ENCODE measurements around the gene ZBTB14.

Gene ZBTB14

DNA sequence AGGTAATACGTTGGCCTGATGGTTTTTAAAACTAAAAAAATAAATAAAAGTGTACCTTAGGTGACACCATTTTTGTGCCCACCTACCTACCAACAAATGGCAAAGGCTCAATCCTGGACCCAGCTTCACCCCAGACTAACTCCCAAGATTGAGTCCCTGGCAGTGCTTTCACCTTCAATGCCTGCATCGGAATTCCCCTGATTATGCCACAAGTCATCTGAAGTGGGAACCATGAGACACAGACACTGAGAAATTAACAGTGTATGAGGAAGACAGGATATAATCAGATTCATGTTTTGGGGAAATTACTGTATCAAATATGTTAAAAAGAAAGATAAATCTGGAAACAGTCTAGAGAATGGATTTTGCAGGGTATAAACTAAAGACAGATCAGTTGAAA is 41.6 kb downstream of the ZBTB14 start:
- no peak overlapping the region for H3K9ac ChIP-seq
- H3K9me3 ChIP-seq: no peaks in the 10 kb centered on the region
- no peak overlapping the region for H3K27ac ChIP-seq
- H3K4me3 ChIP-seq: no peak overlapping the region
- H3K4me1 ChIP-seq: no peaks in the 10 kb centered on the region
- no peak overlapping the region for H3K4me2 ChIP-seq
- TF ChIP-seq Cebpa-rat (IDR thresholded peaks at IDR 0.05): no peak
- no peaks in the 10 kb centered on the region for H4K20me1 ChIP-seq
- H3K36me3 ChIP-seq: no peaks in the 10 kb centered on the region
- H3K27me3 ChIP-seq: no peaks in the 10 kb centered on the region

DNA sequence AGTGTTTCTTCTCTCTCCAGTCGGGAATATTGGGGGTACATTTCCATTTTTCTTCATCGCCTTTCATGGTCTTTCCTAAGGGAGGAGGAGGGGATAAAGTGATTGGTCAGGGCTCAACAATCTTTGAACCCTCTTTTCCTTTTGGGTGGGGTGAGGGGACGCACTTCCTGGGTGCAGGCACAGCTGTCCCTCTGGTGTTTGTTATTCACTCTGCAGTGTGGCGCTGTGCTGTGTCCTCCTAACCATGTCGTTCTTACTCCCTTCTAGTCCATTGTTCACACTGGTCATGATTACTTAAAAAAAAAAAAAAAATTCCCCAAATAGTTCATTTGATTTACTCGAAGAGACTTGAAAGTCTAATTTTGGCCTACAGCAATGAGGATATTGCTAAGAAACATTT is 44.4 kb downstream of the ZBTB14 start:
- no peak overlapping the region for H3K4me3 ChIP-seq
- TF ChIP-seq Cebpa-rat (IDR thresholded peaks at IDR 0.05): no peak
- no peaks in the 10 kb centered on the region for H3K27me3 ChIP-seq
- no peak overlapping the region for H3K27ac ChIP-seq
- no peaks in the 10 kb centered on the region for H3K36me3 ChIP-seq
- no peak overlapping the region for H3K9ac ChIP-seq
- no peaks in the 10 kb centered on the region for H4K20me1 ChIP-seq
- no peaks in the 10 kb centered on the region for H3K9me3 ChIP-seq
- no peak overlapping the region for H3K4me2 ChIP-seq
- H3K4me1 ChIP-seq: no peaks in the 10 kb centered on the region

DNA sequence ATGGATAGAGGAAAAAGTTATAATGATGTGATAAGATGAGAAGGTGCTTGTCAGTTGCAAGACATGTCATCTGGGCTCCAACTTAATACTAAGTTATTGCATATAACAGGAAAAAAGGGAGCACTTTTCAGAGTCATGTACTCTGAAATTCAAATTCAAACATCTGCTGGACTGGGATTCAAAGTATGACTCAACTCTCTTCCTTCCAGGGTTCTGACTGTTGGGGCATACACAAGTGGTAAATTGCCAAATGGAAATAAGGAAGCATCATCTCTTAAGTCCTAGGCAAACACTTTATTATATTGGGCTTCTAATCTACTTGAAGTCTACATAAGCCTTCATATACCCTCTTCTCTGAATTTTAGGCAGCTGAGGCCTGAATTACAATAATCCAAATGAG is 44.9 kb downstream of the ZBTB14 start:
- H3K4me3 ChIP-seq: no peak overlapping the region
- H4K20me1 ChIP-seq: no peaks in the 10 kb centered on the region
- no peaks in the 10 kb centered on the region for H3K36me3 ChIP-seq
- no peaks in the 10 kb centered on the region for H3K4me1 ChIP-seq
- H3K9me3 ChIP-seq: no peaks in the 10 kb centered on the region
- H3K27me3 ChIP-seq: no peaks in the 10 kb centered on the region
- H3K4me2 ChIP-seq: no peak overlapping the region
- no peak overlapping the region for H3K27ac ChIP-seq
- TF ChIP-seq Cebpa-rat (IDR thresholded peaks at IDR 0.05): no peak
- H3K9ac ChIP-seq: no peak overlapping the region

DNA sequence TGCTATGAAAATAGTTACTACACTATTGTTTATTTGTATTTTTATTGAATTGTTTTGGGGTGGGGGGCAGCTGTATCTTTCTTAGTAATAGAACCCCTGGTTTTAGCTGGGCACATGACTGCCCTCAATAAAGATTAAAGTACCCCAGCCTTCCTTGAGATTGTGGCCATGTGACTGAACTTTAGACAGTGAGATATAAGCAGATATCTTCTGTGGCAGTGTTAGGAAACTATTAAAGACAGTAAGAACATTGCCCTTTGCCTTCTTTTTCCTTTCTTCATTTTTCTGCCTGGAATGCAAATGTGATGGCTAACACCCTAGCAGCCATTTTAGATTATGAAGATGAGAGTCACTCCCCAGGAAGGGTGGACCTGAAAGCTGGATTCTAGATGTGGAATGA is 50.6 kb downstream of the ZBTB14 start:
- no peak overlapping the region for H3K27ac ChIP-seq
- no peak overlapping the region for H3K9ac ChIP-seq
- no peak for TF ChIP-seq Cebpa-rat (IDR thresholded peaks at IDR 0.05)
- peaks cover 4% of the 10 kb centered on the region; the same call in 1 of the 2 replicates for H3K9me3 ChIP-seq
- H3K4me2 ChIP-seq: no peak overlapping the region
- H3K27me3 ChIP-seq: no peaks in the 10 kb centered on the region
- no peaks in the 10 kb centered on the region for H3K36me3 ChIP-seq
- H4K20me1 ChIP-seq: no peaks in the 10 kb centered on the region
- no peaks in the 10 kb centered on the region for H3K4me1 ChIP-seq
- no peak overlapping the region for H3K4me3 ChIP-seq

DNA sequence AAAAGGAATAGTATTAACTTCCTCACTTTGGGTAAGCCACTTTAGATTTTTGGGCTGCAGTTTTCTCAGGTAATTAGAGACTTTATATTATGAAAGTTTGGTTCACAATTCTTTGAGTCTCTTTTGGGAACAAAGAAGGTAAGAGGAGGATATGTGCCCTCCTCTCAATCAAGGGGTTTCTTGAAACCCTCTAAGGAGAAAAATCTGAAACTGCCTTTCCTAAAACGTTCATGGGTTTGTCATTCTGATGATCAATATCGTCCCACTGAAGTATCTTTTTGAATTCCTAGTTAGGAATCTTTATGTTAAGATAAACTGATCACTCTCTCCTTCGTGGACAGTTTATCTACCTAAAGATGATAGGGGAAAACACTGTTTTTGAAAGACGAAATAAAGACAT is 56.1 kb downstream of the ZBTB14 start:
- H3K4me3 ChIP-seq: no peak overlapping the region
- no peak overlapping the region for H3K9ac ChIP-seq
- H3K9me3 ChIP-seq: peaks cover 14% of the 10 kb centered on the region
- no peaks in the 10 kb centered on the region for H3K27me3 ChIP-seq
- no peak for TF ChIP-seq Cebpa-rat (IDR thresholded peaks at IDR 0.05)
- no peak overlapping the region for H3K4me2 ChIP-seq
- no peak overlapping the region for H3K27ac ChIP-seq
- H4K20me1 ChIP-seq: no peaks in the 10 kb centered on the region
- H3K36me3 ChIP-seq: no peaks in the 10 kb centered on the region
- H3K4me1 ChIP-seq: peaks cover 18% of the 10 kb centered on the region
